HG03354 (cell line): Measurements from ENCODE around the gene TF.

ENCODE experiments used
- ATAC-seq: cut with Tn5 transposase; IDR thresholded peaks from one replicate; pipeline ENCODE4 v1.9.1; 2021; ENCODE audit warnings: mild to moderate bottlenecking; ENCODE audit not compliant: unreplicated experiment, poor library complexity, severe bottlenecking

Gene TF

GRCh38 chr3:133831966-133832801 is 86.0 kb downstream of the TF start:
- no peak for ATAC-seq

- ATAC-seq, result no peak
Measured at GRCh38 chr3:133832802-133833144, 86.6 kb downstream of the TF start.

GRCh38 chr3:133833267-133833666 is 87.1 kb downstream of the TF start:
- ATAC-seq, result no peak

GRCh38 chr3:133833880-133834620 is 87.9 kb downstream of the TF start:
- ATAC-seq, result no peak

- ATAC-seq, result no peak
Measured at GRCh38 chr3:133834621-133835417, 88.6 kb downstream of the TF start.

- no peak for ATAC-seq
Measured at GRCh38 chr3:133835418-133835743, 89.2 kb downstream of the TF start.

- no peak for ATAC-seq
Measured at GRCh38 chr3:133835961-133836360, 89.8 kb downstream of the TF start.

- no peak for ATAC-seq
Measured at GRCh38 chr3:133836497-133837158, 90.4 kb downstream of the TF start.

GRCh38 chr3:133837487-133838295 is 91.5 kb downstream of the TF start:
- no peak for ATAC-seq

- ATAC-seq, result no peak
Measured at GRCh38 chr3:133838296-133838789, 92.2 kb downstream of the TF start.

GRCh38 chr3:133838916-133839800 is 93.0 kb downstream of the TF start:
- ATAC-seq, result no peak

GRCh38 chr3:133840055-133840737 is 94.0 kb downstream of the TF start:
- no peak for ATAC-seq

GRCh38 chr3:133840767-133841166 is 94.6 kb downstream of the TF start:
- ATAC-seq, result no peak

- ATAC-seq, result no peak
Measured at GRCh38 chr3:133841196-133841595, 95.0 kb downstream of the TF start.

GRCh38 chr3:133842158-133842557 is 96.0 kb downstream of the TF start:
- no peak for ATAC-seq

GRCh38 chr3:133843634-133844033 is 97.4 kb downstream of the TF start:
- ATAC-seq, result no peak

GRCh38 chr3:133845127-133845526 is 98.9 kb downstream of the TF start:
- ATAC-seq, result no peak
